Measurements from ENCODE around the gene HOXA6.

The HOXA6 gene

DNA sequence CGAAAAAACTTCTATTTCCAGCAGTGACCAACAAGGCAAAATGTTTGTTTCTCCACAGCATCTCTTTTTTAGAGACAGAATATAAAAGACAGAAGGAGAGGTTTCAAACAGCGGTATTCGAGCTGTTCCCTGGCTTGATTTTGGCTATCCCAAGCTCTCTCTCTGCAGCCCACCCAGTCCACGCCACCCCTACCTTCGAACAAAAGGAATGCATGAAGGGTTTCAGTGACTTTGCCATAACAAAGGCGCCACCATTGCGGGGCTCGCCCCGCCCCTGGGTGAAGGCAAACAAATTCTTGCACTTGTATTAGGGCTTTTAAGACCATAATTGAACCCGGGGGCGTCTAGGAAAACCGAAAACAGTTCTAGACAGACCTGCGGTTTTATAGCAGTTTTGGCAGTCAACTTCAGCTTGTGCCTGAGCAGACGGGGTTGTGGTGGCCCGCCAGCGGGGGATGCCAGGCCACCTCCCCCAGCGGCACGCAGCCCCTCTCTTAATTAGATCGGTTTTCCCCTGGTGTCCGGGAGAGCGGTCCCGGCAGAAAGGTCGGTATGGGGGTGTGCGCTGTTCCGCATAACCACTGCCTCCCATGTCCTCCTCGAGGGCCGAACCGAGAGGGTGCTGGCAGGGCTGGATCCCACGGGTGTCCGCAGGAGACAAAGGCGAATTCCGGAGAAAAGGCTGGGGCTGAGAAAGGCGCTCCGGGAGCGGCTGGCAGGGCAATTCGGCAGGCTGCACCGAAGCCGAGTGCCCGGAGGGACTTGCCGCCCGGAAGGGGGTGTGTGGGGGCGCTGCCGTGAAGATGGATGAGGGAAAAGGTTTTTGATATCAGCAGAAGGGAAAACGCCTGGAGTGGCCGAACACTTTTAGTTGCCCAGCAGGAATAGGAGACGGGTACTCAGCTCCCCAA lies 40.2 kb upstream of the HOXA6 start:
- H3K4me3 ChIP-seq (replicated peaks; ENCODE audit: low read depth, low read length) = peak overlapping the region; percentile 83
- TF ChIP-seq, protein P1, sequence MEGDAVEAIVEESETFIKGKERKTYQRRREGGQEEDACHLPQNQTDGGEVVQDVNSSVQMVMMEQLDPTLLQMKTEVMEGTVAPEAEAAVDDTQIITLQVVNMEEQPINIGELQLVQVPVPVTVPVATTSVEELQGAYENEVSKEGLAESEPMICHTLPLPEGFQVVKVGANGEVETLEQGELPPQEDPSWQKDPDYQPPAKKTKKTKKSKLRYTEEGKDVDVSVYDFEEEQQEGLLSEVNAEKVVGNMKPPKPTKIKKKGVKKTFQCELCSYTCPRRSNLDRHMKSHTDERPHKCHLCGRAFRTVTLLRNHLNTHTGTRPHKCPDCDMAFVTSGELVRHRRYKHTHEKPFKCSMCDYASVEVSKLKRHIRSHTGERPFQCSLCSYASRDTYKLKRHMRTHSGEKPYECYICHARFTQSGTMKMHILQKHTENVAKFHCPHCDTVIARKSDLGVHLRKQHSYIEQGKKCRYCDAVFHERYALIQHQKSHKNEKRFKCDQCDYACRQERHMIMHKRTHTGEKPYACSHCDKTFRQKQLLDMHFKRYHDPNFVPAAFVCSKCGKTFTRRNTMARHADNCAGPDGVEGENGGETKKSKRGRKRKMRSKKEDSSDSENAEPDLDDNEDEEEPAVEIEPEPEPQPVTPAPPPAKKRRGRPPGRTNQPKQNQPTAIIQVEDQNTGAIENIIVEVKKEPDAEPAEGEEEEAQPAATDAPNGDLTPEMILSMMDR (IDR thresholded peaks at IDR 0.05; ENCODE audit: low read depth, low read length, missing control alignments) = no peak
- no peak for DNase-seq (ENCODE audit: extremely low read depth, low read depth)

DNA sequence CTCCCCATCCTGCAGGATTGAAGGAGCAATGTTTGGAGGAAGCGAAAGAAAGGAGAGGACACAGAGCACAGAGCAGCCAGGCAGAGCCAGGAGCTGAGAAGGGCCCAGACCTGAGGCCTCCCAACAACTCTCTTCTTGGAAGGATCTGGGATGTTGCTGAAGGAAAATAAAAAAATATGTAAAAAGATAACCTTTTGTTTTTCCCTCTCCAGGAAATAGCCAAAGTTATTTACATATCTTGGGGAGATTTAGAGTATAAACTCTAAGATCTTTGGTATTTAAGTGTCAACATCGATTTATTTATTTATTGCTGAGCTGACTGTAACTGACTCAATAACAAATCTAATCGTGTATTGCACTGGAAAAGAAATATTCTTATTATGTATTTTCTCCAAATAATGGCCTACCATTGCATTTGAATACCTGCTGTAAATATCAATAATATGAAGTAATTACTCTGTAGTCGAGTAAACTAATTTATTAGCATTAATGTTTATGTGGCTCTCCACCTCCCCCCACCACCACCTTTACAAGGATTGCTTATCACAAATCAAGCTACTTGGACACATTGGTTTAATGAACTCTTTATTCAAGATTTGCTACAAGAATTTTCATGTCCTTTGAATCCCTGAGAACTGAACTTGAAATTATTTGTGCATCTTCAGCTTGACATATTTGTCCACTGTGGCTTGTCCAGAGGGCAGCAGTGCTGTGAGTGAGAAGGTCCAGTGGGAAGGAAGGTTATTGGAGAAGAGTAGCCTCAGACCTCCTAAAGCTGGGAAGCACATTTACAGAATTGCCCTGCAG lies 39.3 kb upstream of the HOXA6 start:
- no peak for DNase-seq (ENCODE audit: extremely low read depth, low read depth)
- TF ChIP-seq, protein P1 (IDR thresholded peaks at IDR 0.05; ENCODE audit: low read depth, low read length, missing control alignments) = no peak
- peak overlapping the region; percentile 83 for H3K4me3 ChIP-seq (replicated peaks; ENCODE audit: low read depth, low read length)

DNA sequence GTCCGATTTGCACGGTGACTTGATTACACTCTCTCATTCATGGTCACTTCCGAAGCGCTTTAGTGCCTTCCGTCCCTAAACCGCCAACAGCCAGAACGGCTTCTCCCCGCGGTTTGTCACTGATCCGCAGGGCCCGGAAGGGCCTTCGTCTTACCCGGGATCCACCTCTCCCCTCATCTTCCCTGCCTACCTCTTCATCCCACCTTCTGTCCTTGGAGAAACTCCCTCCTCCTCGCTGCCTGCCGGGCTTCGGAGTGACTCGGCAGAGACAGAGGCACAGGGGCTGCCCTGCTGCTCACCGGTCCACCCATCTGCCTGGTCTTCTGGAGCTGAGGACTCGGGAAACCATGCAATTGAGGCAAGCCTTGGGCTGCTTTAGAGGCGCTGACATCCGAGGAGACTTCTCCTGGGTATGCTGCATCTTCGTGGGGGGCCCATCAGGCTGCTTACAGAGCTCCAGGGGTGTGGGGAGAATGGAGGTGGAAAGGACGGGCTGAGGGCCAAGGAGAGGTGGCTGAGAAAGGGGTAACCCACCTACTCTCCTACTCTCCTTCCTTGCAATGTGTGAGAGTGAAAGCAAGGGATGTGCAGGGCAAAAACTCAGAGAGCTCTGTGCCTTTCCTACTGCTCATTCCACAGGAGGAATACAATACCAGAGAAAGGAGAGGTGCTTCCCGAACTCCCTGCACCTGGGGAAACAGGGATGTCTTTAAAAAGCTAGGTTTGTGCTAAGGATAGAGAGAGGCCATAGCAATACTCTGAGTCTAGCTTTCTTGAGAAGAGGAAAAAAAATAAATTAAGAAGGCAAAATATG lies 38.5 kb upstream of the HOXA6 start:
- no peak for DNase-seq (ENCODE audit: extremely low read depth, low read depth)
- TF ChIP-seq, protein P1 (IDR thresholded peaks at IDR 0.05; ENCODE audit: low read depth, low read length, missing control alignments) = no peak
- peak overlapping the region; percentile 83 for H3K4me3 ChIP-seq (replicated peaks; ENCODE audit: low read depth, low read length)

DNA sequence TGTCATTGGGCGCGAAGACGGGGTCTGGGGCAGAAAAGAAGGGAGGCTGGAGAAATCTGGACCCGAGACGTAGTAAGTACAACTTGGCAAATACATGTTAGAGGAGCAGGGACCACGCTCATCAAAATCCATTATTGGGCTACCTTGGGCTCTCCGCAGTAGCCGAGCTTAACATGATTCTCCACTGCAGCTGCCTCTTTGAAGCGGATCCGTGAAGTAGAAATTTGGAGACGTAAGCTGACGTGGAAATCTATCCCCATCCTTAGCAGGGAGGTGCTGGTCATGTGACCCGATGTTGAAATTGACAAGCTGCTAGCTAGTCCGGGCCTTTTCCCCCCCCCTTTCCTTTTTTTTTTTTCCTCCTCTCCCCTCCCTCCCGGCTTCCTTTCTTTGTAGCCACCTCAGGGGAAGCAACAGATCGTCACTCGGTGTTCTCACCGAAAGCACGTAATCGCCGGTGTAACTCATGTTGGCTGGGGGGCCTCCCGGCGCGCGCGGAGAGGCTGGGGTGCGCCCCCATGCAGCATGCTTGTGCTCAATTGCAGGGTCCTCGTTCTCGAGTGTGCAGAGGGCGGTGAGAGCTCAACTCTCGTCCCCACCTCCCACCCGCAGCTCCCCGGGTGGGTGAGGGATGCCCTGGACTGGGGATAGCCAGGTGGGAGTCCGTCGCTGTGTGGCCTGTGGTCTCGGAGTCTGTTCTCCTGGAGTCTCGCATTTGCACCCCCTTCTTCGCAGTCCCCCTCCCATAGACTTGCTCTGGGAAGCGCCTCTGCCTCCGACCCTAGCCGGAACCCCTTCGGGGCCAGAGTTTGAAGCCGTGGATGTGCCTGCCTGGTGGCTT lies 37.7 kb upstream of the HOXA6 start, which contains the start of gene HOXA11:
TSS of gene HOXA11 (minus strand) at position 220 of the 841 bp plus-strand sequence. CDS start at position 132, 88 bp downstream.
- DNase-seq (ENCODE audit: extremely low read depth, low read depth) = peak; percentile 98
- TF ChIP-seq, protein P1 (IDR thresholded peaks at IDR 0.05; ENCODE audit: low read depth, low read length, missing control alignments) = no peak
- peak within 1 kb of the TSS; percentile 83 for H3K4me3 ChIP-seq (replicated peaks; ENCODE audit: low read depth, low read length)

DNA sequence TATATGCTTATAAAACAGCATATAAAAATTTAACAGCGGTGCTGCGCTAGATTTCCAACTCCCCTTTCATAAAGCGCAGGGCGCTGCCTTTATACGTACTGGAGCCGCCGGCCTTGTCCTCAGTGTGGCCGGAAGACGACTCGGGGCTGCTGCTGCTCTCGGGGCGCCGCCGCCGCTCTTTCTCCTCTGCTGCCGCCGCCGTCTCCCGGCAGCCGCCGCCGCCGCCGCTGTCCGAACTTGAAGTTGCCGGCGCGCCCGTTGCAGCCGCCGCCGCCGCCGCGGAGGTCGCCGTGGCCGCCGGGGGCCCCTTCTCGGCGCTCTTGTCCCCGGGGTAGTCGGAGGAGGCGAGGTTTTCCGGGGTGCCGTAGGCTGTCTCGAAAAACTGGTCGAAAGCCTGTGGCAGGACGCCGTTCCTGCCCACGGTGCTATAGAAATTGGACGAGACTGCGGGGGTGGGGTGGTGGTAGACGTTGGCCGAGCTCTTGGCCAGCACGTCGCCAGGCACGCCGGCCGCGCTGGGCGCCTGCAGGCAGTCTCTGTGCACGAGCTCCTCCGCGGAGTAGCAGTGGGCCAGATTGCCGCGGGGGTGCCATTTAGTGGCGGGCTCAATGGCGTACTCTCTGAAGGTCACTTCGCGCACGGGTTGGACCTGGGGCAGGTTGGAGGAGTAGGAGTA lies 36.9 kb upstream of the HOXA6 start:
- TF ChIP-seq, protein P1 (IDR thresholded peaks at IDR 0.05; ENCODE audit: low read depth, low read length, missing control alignments) = no peak
- H3K4me3 ChIP-seq (replicated peaks; ENCODE audit: low read depth, low read length) = peak overlapping the region; percentile 83
- no peak for DNase-seq (ENCODE audit: extremely low read depth, low read depth)

Data from HFF-Myc (cell line).